ENCODE measurements around the gene PPP3CB.

PPP3CB gene

GRCh38 chr10:73495884-73496674 lies at the start of gene PPP3CB:
Gene PPP3CB (minus strand): TSS chr10:73496024. CDS start chr10:73495889, 135 bp downstream.
- peak; percentile 87 for DNase-seq

- DNase-seq: no peak
Observed at GRCh38 chr10:73545357-73545756, 49.5 kb upstream of the PPP3CB start.

GRCh38 chr10:73537709-73538108 lies 41.9 kb upstream of the PPP3CB start:
- DNase-seq: no peak

GRCh38 chr10:73537288-73537687 lies 41.5 kb upstream of the PPP3CB start:
- no peak for DNase-seq

- DNase-seq: no peak
Observed at GRCh38 chr10:73534857-73535256, 39.0 kb upstream of the PPP3CB start.

GRCh38 chr10:73529089-73529832 lies 33.4 kb upstream of the PPP3CB start:
- DNase-seq: peak; percentile 63

- DNase-seq: no peak
Observed at GRCh38 chr10:73522263-73522662, 26.4 kb upstream of the PPP3CB start.

- no peak for DNase-seq
Observed at GRCh38 chr10:73519336-73519735, 23.5 kb upstream of the PPP3CB start.

- no peak for DNase-seq
Observed at GRCh38 chr10:73517166-73517888, 21.5 kb upstream of the PPP3CB start.

- DNase-seq: no peak
Observed at GRCh38 chr10:73512207-73512743, 16.5 kb upstream of the PPP3CB start.

GRCh38 chr10:73509695-73510094 lies 13.9 kb upstream of the PPP3CB start:
- no peak for DNase-seq

- no peak for DNase-seq
Observed at GRCh38 chr10:73506491-73506890, 10.7 kb upstream of the PPP3CB start.

- no peak for DNase-seq
Observed at GRCh38 chr10:73506074-73506473, 10.2 kb upstream of the PPP3CB start.

GRCh38 chr10:73503037-73503436 lies 7.2 kb upstream of the PPP3CB start:
- no peak for DNase-seq

GRCh38 chr10:73501651-73502050 lies 5.8 kb upstream of the PPP3CB start:
- no peak for DNase-seq

GRCh38 chr10:73497623-73498022 lies 1.8 kb upstream of the PPP3CB start:
- DNase-seq: no peak

- peak; percentile 60 for DNase-seq
Observed at GRCh38 chr10:73495226-73495883, 469 bp downstream of the PPP3CB start.

- no peak for DNase-seq
Observed at GRCh38 chr10:73494877-73495225, 973 bp downstream of the PPP3CB start.

GRCh38 chr10:73494213-73494612 lies 1.6 kb downstream of the PPP3CB start:
- no peak for DNase-seq

GRCh38 chr10:73493781-73494180 lies 2.0 kb downstream of the PPP3CB start:
- no peak for DNase-seq

- DNase-seq: no peak
Observed at GRCh38 chr10:73486601-73487000, 9.2 kb downstream of the PPP3CB start.

GRCh38 chr10:73485320-73485719 lies 10.5 kb downstream of the PPP3CB start:
- DNase-seq: no peak

GRCh38 chr10:73480158-73480557 lies 15.7 kb downstream of the PPP3CB start:
- DNase-seq: no peak
